Measurements from ENCODE around the gene JCAD. TPM values are rescaled to one million over a fixed set of nuclear protein-coding genes. Genes with fewer than 3 reads are reported as not detected.

Gene JCAD
- total RNA-seq, 1 experiment from 2014 or later = 10.0 TPM

DNA sequence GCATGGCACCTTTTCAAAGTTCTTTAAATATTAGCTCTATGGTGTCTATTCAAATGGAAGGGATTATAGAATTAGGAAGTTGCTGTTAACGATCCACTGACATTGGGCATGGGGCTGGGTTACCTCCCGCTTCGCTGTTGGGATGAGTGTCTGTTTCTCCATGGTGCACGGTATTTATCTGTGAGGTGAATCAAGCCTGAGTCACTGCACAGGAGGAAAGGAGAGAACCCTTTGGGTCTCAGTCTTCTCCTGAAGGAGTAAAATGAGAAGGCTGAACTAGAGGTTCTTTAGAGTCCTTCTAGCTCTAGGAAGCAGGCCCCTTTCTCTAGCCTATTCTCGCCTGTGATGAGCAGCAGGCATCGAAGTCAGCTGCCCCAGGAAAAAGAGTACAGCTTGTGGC lies 7.3 kb downstream of the JCAD start:
- H3K27ac Mint-ChIP-seq (ENCODE audit: unreplicated experiment) = no peak overlapping the region
- Histone ChIP-seq H3K27me3 (replicated peaks; ENCODE audit: control insufficient read depth, insufficient read depth, low read length) (no peaks in the 10 kb centered on the region), H3K9me3 (no peaks in the 10 kb centered on the region), H3K4me3 (ENCODE audit: low read depth, low read length) (no peak overlapping the region), H3K4me1 (peaks cover 24% of the 10 kb centered on the region), H3K36me3 (ENCODE audit: control insufficient read depth, insufficient read depth, low read length) (no peaks in the 10 kb centered on the region)
- TF ChIP-seq, protein P1, sequence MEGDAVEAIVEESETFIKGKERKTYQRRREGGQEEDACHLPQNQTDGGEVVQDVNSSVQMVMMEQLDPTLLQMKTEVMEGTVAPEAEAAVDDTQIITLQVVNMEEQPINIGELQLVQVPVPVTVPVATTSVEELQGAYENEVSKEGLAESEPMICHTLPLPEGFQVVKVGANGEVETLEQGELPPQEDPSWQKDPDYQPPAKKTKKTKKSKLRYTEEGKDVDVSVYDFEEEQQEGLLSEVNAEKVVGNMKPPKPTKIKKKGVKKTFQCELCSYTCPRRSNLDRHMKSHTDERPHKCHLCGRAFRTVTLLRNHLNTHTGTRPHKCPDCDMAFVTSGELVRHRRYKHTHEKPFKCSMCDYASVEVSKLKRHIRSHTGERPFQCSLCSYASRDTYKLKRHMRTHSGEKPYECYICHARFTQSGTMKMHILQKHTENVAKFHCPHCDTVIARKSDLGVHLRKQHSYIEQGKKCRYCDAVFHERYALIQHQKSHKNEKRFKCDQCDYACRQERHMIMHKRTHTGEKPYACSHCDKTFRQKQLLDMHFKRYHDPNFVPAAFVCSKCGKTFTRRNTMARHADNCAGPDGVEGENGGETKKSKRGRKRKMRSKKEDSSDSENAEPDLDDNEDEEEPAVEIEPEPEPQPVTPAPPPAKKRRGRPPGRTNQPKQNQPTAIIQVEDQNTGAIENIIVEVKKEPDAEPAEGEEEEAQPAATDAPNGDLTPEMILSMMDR (IDR thresholded peaks at IDR 0.05; ENCODE audit: insufficient read depth in 1 of 2, low read depth in 1 of 2, low read length in 1 of 2, severe bottlenecking in 1 of 2, unreplicated experiment in 1 of 2) = no peak
- CTCF ChIA-PET = no interaction called here
- no TSS peak for BruUV-seq (replicated peaks)
- no peaks in the 10 kb centered on the region for H3K9me3 Mint-ChIP-seq (ENCODE audit: unreplicated experiment)
- intact Hi-C loops (cut with micrococcal nuclease; ENCODE audit: unreplicated experiment) = loop anchor here (10.0 kb wide), 1 partner anchor 417 kb away; the partner anchor contains the start of gene SVIL
- H3K36me3 Mint-ChIP-seq (ENCODE audit: insufficient read depth, unreplicated experiment) = peaks cover 9% of the 10 kb centered on the region
- peaks cover 32% of the 10 kb centered on the region for H3K4me1 Mint-ChIP-seq (ENCODE audit: low read depth, unreplicated experiment)
- no peak overlapping the region for H3K4me3 Mint-ChIP-seq (ENCODE audit: unreplicated experiment)
- DNase-seq = no peak
- H3K27me3 Mint-ChIP-seq (ENCODE audit: insufficient read depth, unreplicated experiment) = no peaks in the 10 kb centered on the region
- POLR2A ChIA-PET = no interaction called here

DNA sequence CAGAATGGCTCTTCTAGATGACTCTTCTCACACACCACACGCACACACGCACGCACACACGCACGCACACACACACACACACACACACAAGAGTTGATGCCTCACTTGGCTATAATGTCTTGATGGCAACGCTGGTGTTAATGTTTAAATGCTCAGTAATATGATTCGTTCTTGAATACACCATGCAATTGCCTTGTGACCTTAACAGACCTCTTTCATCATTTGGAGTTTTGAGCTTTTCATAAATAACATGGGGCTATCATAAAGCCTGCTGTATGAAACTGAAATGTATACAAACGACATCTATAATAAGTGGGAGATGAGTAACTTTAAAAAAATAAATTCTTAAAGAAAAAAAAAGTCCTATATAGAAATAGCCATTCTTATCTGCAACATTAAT lies 8.2 kb downstream of the JCAD start:
- no TSS peak for BruUV-seq (replicated peaks)
- Histone ChIP-seq H3K36me3 (ENCODE audit: control insufficient read depth, insufficient read depth, low read length) (no peaks in the 10 kb centered on the region), H3K9me3 (no peaks in the 10 kb centered on the region), H3K4me3 (ENCODE audit: low read depth, low read length) (no peak overlapping the region), H3K4me1 (peaks cover 15% of the 10 kb centered on the region), H3K27me3 (replicated peaks; ENCODE audit: control insufficient read depth, insufficient read depth, low read length) (no peaks in the 10 kb centered on the region)
- ChIA-PET CTCF (no interaction called here), POLR2A (no interaction called here)
- DNase-seq = no peak
- no peaks in the 10 kb centered on the region for H3K9me3 Mint-ChIP-seq (ENCODE audit: unreplicated experiment)
- H3K27ac Mint-ChIP-seq (ENCODE audit: unreplicated experiment) = no peak overlapping the region
- H3K36me3 Mint-ChIP-seq (ENCODE audit: insufficient read depth, unreplicated experiment) = peaks cover 9% of the 10 kb centered on the region
- intact Hi-C loops (cut with micrococcal nuclease; ENCODE audit: unreplicated experiment) = loop anchor here (10.0 kb wide), 1 partner anchor 416 kb away; the partner anchor contains the start of gene SVIL
- H3K4me3 Mint-ChIP-seq (ENCODE audit: unreplicated experiment) = no peak overlapping the region
- peaks cover 23% of the 10 kb centered on the region for H3K4me1 Mint-ChIP-seq (ENCODE audit: low read depth, unreplicated experiment)
- TF ChIP-seq, protein P1 (IDR thresholded peaks at IDR 0.05; ENCODE audit: insufficient read depth in 1 of 2, low read depth in 1 of 2, low read length in 1 of 2, severe bottlenecking in 1 of 2, unreplicated experiment in 1 of 2) = no peak
- no peaks in the 10 kb centered on the region for H3K27me3 Mint-ChIP-seq (ENCODE audit: insufficient read depth, unreplicated experiment)

DNA sequence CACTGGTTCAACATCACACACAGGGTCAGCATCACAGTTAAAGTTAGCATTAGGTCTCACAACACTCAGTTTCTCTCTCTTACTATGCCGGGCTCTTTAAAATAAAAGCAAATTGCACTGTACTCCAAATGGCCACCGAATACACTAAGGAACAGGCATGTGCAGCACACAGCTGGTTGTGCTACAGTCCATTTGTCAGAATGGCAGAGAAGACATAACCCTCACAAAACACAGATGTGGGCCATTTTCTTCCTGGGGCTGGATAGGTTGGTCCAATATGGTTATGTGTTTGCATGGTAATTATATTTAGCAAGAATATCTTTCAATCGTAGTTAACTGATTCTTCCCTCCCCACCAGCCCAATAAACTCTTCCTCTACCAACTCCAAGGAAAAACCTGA lies 9.0 kb downstream of the JCAD start:
- Histone ChIP-seq H3K36me3 (ENCODE audit: control insufficient read depth, insufficient read depth, low read length) (no peaks in the 10 kb centered on the region), H3K9me3 (no peaks in the 10 kb centered on the region), H3K4me3 (ENCODE audit: low read depth, low read length) (no peak overlapping the region), H3K4me1 (peaks cover 7% of the 10 kb centered on the region), H3K27me3 (replicated peaks; ENCODE audit: control insufficient read depth, insufficient read depth, low read length) (no peaks in the 10 kb centered on the region)
- Mint-ChIP-seq H3K9me3 (ENCODE audit: unreplicated experiment) (no peaks in the 10 kb centered on the region), H3K27ac (ENCODE audit: unreplicated experiment) (no peak overlapping the region), H3K4me3 (ENCODE audit: unreplicated experiment) (no peak overlapping the region), H3K4me1 (ENCODE audit: low read depth, unreplicated experiment) (peaks cover 15% of the 10 kb centered on the region), H3K27me3 (ENCODE audit: insufficient read depth, unreplicated experiment) (no peaks in the 10 kb centered on the region), H3K36me3 (ENCODE audit: insufficient read depth, unreplicated experiment) (peaks cover 9% of the 10 kb centered on the region)
- CTCF ChIA-PET = no interaction called here
- TF ChIP-seq, protein P1 (IDR thresholded peaks at IDR 0.05; ENCODE audit: insufficient read depth in 1 of 2, low read depth in 1 of 2, low read length in 1 of 2, severe bottlenecking in 1 of 2, unreplicated experiment in 1 of 2) = no peak
- DNase-seq = no peak
- intact Hi-C loops (cut with micrococcal nuclease; ENCODE audit: unreplicated experiment) = loop anchor here (10.0 kb wide), 1 partner anchor 416 kb away; the partner anchor contains the start of gene SVIL
- BruUV-seq (replicated peaks) = no TSS peak
- POLR2A ChIA-PET = no interaction called here
